WTC11 (cell line): ENCODE results near the gene C3orf85.

ENCODE experiments used
- JUN ChIP-seq: sonication (generic); formaldehyde crosslinking; IDR thresholded peaks from 2 replicates; pipeline ENCODE4 v1.8.0; 2023; ENCODE audit warnings: mild to moderate bottlenecking, missing genetic modification reagents
- ZNF317 ChIP-seq: sonication (generic); formaldehyde crosslinking; IDR thresholded peaks from 2 replicates; pipeline ENCODE4 v1.8.1; 2023; ENCODE audit warnings: low read depth, mild to moderate bottlenecking, moderate library complexity, missing genetic modification reagents, borderline replicate concordance
- TF ChIP-seq, protein P1 (sequence below): fragments of 200-600 bp; IDR thresholded peaks from 2 replicates; pipeline ENCODE4 v1.8.0; 2022; ENCODE audit warnings: antibody characterized with exemption
- TF ChIP-seq, protein P2 (sequence below): sonication (generic); formaldehyde crosslinking; IDR thresholded peaks from 2 replicates; pipeline ENCODE4 v1.8.1; 2022; ENCODE audit warnings: low read depth, mild to moderate bottlenecking, moderate library complexity, missing genetic modification reagents, borderline replicate concordance

DNA sequence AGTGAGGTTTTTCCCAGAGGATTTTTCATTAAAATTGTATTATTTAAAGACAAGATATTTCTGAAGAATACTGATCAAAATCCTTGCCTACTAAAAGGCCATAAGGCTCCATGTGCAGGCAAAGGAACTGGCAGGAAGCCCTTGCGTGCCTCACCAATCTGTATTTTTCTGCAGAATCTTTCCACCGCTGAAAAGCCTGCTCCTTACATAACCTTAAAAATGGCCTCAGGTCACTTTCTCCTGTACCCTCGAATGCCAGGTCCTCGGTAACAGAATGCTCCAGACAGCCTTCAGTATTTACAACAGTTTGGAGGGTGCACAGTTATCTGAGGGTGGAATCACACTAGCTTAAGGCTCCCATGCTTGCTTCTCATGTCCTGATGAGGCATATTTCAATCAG is 21.8 kb upstream of the C3orf85 start:
- TF ChIP-seq, protein P1, sequence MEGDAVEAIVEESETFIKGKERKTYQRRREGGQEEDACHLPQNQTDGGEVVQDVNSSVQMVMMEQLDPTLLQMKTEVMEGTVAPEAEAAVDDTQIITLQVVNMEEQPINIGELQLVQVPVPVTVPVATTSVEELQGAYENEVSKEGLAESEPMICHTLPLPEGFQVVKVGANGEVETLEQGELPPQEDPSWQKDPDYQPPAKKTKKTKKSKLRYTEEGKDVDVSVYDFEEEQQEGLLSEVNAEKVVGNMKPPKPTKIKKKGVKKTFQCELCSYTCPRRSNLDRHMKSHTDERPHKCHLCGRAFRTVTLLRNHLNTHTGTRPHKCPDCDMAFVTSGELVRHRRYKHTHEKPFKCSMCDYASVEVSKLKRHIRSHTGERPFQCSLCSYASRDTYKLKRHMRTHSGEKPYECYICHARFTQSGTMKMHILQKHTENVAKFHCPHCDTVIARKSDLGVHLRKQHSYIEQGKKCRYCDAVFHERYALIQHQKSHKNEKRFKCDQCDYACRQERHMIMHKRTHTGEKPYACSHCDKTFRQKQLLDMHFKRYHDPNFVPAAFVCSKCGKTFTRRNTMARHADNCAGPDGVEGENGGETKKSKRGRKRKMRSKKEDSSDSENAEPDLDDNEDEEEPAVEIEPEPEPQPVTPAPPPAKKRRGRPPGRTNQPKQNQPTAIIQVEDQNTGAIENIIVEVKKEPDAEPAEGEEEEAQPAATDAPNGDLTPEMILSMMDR = no peak
- TF ChIP-seq ZNF317 (CRISPR knock-in tag) (no peak), JUN (CRISPR knock-in tag) (no peak)
- TF ChIP-seq, protein P2, sequence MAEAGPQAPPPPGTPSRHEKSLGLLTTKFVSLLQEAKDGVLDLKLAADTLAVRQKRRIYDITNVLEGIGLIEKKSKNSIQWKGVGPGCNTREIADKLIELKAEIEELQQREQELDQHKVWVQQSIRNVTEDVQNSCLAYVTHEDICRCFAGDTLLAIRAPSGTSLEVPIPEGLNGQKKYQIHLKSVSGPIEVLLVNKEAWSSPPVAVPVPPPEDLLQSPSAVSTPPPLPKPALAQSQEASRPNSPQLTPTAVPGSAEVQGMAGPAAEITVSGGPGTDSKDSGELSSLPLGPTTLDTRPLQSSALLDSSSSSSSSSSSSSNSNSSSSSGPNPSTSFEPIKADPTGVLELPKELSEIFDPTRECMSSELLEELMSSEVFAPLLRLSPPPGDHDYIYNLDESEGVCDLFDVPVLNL = no peak
